NCI-H146 (cell line): ENCODE data around the gene MTM1.

Experiments
- DNase-seq: peaks from one replicate; lab custom pipeline; 2025; lab: John Stamatoyannopoulos, UW

Gene MTM1

GRCh38 chrX:150568320-150569154, at the start of gene MTM1:
MTM1 (plus strand) TSS chrX:150568621; CDS start chrX:150592615, 23,994 bp downstream.
- DNase-seq = peak; percentile 94

- DNase-seq = no peak
These were observed 45.9 kb upstream of the MTM1 start for GRCh38 chrX:150522494-150522893.

- no peak for DNase-seq
These were observed 43.1 kb upstream of the MTM1 start for GRCh38 chrX:150525061-150525919.

- DNase-seq = no peak
These were observed 41.7 kb upstream of the MTM1 start for GRCh38 chrX:150526692-150527091.

- DNase-seq = no peak
These were observed 41.3 kb upstream of the MTM1 start for GRCh38 chrX:150527108-150527507.

- no peak for DNase-seq
These were observed 38.8 kb upstream of the MTM1 start for GRCh38 chrX:150529587-150529986.

GRCh38 chrX:150530821-150531220, 37.6 kb upstream of the MTM1 start:
- DNase-seq = no peak

GRCh38 chrX:150531467-150531866, 37.0 kb upstream of the MTM1 start:
- DNase-seq = no peak

- no peak for DNase-seq
These were observed 34.6 kb upstream of the MTM1 start for GRCh38 chrX:150533863-150534262.

GRCh38 chrX:150536455-150537116, 31.8 kb upstream of the MTM1 start:
- DNase-seq = no peak

GRCh38 chrX:150537851-150538250, 30.6 kb upstream of the MTM1 start:
- DNase-seq = no peak

GRCh38 chrX:150540965-150541364, 27.5 kb upstream of the MTM1 start:
- no peak for DNase-seq

GRCh38 chrX:150542846-150543229, 25.6 kb upstream of the MTM1 start:
- no peak for DNase-seq

GRCh38 chrX:150543230-150544155, 24.9 kb upstream of the MTM1 start:
- DNase-seq = no peak

GRCh38 chrX:150544222-150544787, 24.1 kb upstream of the MTM1 start:
- DNase-seq = no peak

GRCh38 chrX:150544835-150545770, 23.3 kb upstream of the MTM1 start:
- DNase-seq = no peak

GRCh38 chrX:150546711-150547153, 21.7 kb upstream of the MTM1 start:
- no peak for DNase-seq

- no peak for DNase-seq
These were observed 20.9 kb upstream of the MTM1 start for GRCh38 chrX:150547375-150548115.

GRCh38 chrX:150548251-150548650, 20.2 kb upstream of the MTM1 start:
- no peak for DNase-seq
